Psoas muscle (tissue), 8 donors: ENCODE data around the gene LEMD1. TPM values are rescaled to one million over a fixed set of nuclear protein-coding genes. Genes with fewer than 3 reads are reported as not detected.

Source experiments
- ATAC-seq, 4 donors: fragments of 200-7000 bp; cut with Tn5 transposase; one replicate each; pipeline ENCODE4 v1.9.1; 2020; ENCODE audit warnings: moderate library complexity in 3 of 4, mild to moderate bottlenecking in 2 of 4
- DNase-seq, 2 donors: peaks; one replicate each; pipeline ENCODE4 v3.0.0-alpha.2; 2020
- H3K27ac ChIP-seq: fragments of 200-600 bp; one replicate; pipeline ENCODE4 v1.8.0; 2022
- H3K27me3 ChIP-seq, 3 donors: fragments of 200-600 bp in 1 of 3; one replicate each; pipeline versions ENCODE4 v1.6.1 to v1.8.0; 2013 to 2022; ENCODE audit warnings: low read length in 2 of 3, mild to moderate bottlenecking in 2 of 3, moderate library complexity in 1 of 3; ENCODE audit not compliant: insufficient read depth in 3 of 3
- H3K36me3 ChIP-seq, 2 donors: fragments of 200-600 bp in 1 of 2; one replicate each; pipeline versions ENCODE4 v1.6.1 to v1.8.0; 2013 to 2022; ENCODE audit warnings: low read depth in 1 of 2, mild to moderate bottlenecking in 1 of 2, moderate library complexity in 1 of 2; ENCODE audit not compliant: insufficient read depth in 1 of 2
- H3K4me1 ChIP-seq: fragments of 200-600 bp; one replicate; pipeline ENCODE4 v1.8.0; 2022
- H3K4me3 ChIP-seq: fragments of 200-600 bp; one replicate; pipeline ENCODE4 v1.8.0; 2022; ENCODE audit warnings: mild to moderate bottlenecking
- H3K9me3 ChIP-seq: fragments of 200-600 bp; one replicate; pipeline ENCODE4 v1.8.0; 2022
- WGBS, 3 donors: extraction: QIAGEN DNeasy Blood & Tissue Kit; methylation state at CpG; one replicate each; pipeline versions ENCODE4 v1.1.6 to v1.1.7; 2013; 5-methylcytosine and 5-hydroxymethylcytosine counted together
- intact Hi-C, 2 donors: fragments of 100-400 bp; cut with DNase I; formaldehyde crosslinking; loops; one replicate each; pipeline versions ENCODE4 v1.11.0 to v1.14.2; 2022
- polyA plus RNA-seq, 3 donors: library from polyadenylated mRNA; stranded (reverse); fragments of 200-250 nt; gene quantifications; one replicate each; pipeline ENCODE4 v1.2.3, GENCODE V29; 2013
- total RNA-seq, 4 donors: library from RNA; stranded (reverse); fragmentation: NEBNext Ultra II Directional in 2 of 4; extraction: Animal tissue kit (Norgen Biotek cat#: 25700) in 2 of 4; gene quantifications; one replicate each; pipeline versions ENCODE4 v1.2.1 to v1.2.4, GENCODE V29; 2021 to 2023
- TF ChIP-seq, protein P1 (sequence below): fragments of 200-600 bp; IDR thresholded peaks from one replicate; pipeline ENCODE4 v1.8.0; 2022; ENCODE audit warnings: antibody characterized with exemption
- donor health status: healthy with polysubstance abuse.
- donor health status: DM: no; HTN: no; CAD: no; lungs with moderate emphysema.
- donor health status: Bipolar disorder and iron deficiency.
- donor health status: healthy.
- donor health status: DM: yes; HTN: yes; CAD: no.
- donor health status: DM: no; HTN: no; CAD: no.
- donor health status: DM: no; HTN: no; CAD: no.
- donor health status: DM: yes; HTN: yes; CAD: no.

The LEMD1 gene
- total and polyA plus RNA-seq, 7 donors = not detected

DNA sequence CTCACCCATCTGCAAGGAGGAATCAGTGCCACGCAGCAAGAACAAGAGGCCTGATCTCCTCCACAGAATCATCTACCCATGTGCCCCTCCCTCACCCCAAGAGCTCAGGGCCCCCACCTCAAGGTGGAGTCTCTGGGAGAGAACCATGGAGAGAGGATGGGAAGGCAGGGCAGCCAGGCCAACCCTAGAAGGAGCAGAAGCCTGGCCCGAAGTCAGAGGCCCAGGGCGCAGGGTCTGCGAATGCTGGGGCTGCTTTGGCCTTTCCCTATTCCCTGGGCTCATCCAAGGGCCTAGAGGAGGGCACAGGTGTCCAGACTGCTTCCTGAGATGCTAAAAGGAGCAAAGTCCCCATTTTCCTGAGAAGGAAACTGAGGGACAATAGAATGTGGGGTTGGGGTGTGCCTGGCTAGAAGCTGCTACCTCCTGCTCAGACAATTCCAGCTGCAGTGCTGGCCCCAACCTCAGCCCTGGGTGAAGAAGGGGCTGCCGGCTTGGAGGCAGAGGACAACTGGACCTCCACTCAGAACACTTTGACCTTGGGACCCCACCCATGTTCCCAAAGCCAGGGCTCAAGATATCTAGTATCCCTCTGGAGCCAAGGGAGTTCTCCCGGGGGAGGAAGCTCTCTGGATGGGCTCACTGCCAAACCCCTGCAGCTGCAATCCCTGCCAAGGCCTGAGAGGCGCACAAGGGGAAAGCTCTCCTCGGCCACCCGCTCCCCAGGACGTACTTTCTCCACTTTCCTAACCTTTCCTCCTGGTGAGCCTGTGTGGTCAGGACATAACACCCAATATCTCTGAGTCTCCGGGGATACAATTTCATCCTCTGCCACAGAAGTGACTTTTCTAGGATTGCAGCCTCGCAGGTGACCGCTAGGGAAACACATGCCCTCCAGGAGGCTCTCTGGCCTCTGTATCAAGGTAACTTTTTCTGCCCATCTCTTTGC is 16.6 kb upstream of the LEMD1 start:
- 42 to 63% (median 43%) methylated on average over 13 of the region's 13 CpGs for WGBS, 3 donors
- no peak overlapping the region for H3K4me3 ChIP-seq
- peak; percentile 75 to 88 for DNase-seq
- no peaks in the 10 kb centered on the region for H3K36me3 ChIP-seq
- H3K27ac ChIP-seq = peak overlapping the region; percentile 12
- H3K27me3 ChIP-seq = no peaks in the 10 kb centered on the region
- intact Hi-C loops = loop anchor here in 1 of 2 donors (5.0 kb wide), 1 partner anchor 166 kb away; no protein-coding TSS in a partner anchor
- TF ChIP-seq, protein P1, sequence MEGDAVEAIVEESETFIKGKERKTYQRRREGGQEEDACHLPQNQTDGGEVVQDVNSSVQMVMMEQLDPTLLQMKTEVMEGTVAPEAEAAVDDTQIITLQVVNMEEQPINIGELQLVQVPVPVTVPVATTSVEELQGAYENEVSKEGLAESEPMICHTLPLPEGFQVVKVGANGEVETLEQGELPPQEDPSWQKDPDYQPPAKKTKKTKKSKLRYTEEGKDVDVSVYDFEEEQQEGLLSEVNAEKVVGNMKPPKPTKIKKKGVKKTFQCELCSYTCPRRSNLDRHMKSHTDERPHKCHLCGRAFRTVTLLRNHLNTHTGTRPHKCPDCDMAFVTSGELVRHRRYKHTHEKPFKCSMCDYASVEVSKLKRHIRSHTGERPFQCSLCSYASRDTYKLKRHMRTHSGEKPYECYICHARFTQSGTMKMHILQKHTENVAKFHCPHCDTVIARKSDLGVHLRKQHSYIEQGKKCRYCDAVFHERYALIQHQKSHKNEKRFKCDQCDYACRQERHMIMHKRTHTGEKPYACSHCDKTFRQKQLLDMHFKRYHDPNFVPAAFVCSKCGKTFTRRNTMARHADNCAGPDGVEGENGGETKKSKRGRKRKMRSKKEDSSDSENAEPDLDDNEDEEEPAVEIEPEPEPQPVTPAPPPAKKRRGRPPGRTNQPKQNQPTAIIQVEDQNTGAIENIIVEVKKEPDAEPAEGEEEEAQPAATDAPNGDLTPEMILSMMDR = peak; percentile 68
- no peaks in the 10 kb centered on the region for H3K9me3 ChIP-seq
- ATAC-seq = peak; percentile 69 to 87 (median 78)
- peaks cover 61% of the 10 kb centered on the region for H3K4me1 ChIP-seq

DNA sequence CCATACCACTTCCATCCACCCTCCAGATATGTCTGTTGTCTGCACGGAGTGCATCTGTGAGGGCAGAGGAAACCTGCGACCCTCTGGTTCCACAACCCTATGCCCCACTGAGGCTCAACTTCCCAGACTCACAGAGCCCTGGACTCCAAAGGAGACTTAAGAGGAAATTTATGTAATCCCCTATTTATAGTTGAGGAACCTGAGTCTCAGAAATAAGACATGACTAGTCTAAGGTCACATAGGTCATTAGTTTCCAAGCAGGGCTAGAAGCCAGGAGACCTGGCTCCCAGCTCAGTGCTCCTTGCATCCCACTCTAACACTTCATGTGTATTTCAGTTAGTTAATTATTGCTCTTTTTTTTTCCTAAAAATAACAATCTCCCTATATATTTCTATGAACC is 15.7 kb upstream of the LEMD1 start:
- no peaks in the 10 kb centered on the region for H3K9me3 ChIP-seq
- peak in 3 of 4 donors; percentile 64 to 70 (median 65) for ATAC-seq
- H3K27ac ChIP-seq = peak overlapping the region; percentile 12
- H3K4me3 ChIP-seq = no peak overlapping the region
- TF ChIP-seq, protein P1 = no peak
- no peaks in the 10 kb centered on the region for H3K36me3 ChIP-seq
- peaks cover 52% of the 10 kb centered on the region for H3K4me1 ChIP-seq
- 73 to 83% (median 75%) methylated on average over 2 of the region's 2 CpGs for WGBS, 3 donors
- DNase-seq = no peak
- intact Hi-C loops = loop anchor here in 1 of 2 donors (5.0 kb wide), 1 partner anchor 165 kb away; no protein-coding TSS in a partner anchor
- no peaks in the 10 kb centered on the region for H3K27me3 ChIP-seq

DNA sequence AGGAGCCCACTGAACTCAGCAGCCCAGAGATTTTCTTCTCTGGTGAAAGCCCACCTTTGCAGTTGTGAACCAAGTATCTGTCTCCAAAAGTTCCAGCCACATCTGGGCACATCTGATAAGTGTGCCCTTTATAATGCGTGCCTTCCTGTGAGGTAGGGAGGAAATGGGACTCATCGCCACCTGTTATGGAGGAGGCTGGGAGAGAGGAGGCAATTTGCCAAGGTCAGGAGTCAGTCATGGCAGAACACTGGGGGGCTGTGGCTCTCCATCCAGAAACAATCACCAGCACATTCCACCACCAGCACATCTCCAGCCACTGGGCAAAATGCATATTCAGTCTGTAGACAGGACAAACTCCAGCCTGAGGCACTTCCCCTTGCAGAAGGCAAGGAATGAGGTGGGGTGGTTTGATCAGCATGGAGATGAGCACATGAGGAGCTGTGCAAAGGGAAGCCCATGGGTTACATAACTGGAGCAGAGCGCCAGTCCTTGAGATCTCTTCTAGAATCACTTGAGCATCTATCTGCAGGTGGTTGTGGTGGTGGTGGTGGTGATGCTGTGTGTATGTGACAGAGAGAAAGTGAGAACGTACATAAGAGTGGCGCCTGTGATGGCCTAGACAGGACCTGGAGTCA is 15.0 kb upstream of the LEMD1 start:
- Histone ChIP-seq H3K36me3 (no peaks in the 10 kb centered on the region), H3K9me3 (no peaks in the 10 kb centered on the region), H3K27me3 (no peaks in the 10 kb centered on the region), H3K4me3 (no peak overlapping the region), H3K4me1 (peaks cover 45% of the 10 kb centered on the region), H3K27ac (no peak overlapping the region)
- WGBS, 3 donors = 89 to 95% (median 92%) methylated on average over 5 of the region's 5 CpGs
- ATAC-seq (no peak), DNase-seq (no peak)
- intact Hi-C loops = loop anchor here in 1 of 2 donors (5.0 kb wide), 1 partner anchor 165 kb away; no protein-coding TSS in a partner anchor
- TF ChIP-seq, protein P1 = no peak

DNA sequence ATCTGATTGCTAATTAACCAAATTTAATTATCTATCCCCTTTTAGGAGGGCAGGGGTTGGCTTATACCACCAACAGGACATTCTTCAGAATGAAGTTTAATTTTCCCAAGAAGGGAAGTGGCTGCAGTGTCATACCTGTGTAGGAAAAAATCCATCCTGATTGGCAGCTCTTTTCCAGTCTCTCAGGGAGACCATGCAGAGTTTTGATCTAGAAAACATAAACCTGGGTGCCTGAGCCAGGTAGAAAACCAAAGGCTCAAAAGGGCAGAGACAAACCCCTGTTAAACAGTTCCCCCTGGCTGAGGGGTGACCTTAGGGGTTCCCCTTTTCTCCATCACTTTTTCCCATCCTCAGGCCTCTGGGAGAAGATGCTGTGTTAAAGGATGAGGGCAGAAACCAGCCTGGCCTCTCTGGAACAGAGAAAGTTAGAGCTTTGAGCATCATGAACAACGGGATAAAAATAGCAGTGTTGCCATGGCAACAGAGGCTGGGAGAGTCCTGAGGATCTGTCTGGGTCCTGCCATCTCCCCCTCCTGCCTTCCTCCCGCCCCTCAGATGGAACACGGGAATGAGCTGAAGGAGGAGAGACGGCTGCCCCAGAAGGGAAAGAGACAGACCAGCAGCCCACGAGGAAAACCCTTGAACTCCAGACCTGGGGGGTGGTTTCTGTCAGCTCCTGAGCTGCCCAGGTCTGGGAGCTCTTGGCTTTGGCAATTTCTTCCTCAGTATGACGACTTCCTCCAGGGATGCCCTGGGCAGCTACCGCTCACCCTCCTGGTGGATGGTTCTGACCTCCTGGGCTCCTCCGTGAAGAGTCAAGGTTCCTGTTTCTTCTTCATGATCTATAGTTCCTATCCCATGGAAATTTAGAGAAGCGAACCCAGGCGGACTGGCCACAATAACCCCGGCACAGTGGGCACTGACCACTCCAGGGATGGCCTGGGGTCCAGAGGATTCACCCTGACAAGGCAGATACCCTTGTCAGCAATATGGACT is 14.0 kb upstream of the LEMD1 start:
- Histone ChIP-seq H3K4me1 (peaks cover 37% of the 10 kb centered on the region), H3K4me3 (no peak overlapping the region), H3K27me3 (no peaks in the 10 kb centered on the region), H3K9me3 (no peaks in the 10 kb centered on the region), H3K27ac (no peak overlapping the region), H3K36me3 (no peaks in the 10 kb centered on the region)
- TF ChIP-seq, protein P1 = no peak
- intact Hi-C loops = loop anchor here in 1 of 2 donors (5.0 kb wide), 1 partner anchor 164 kb away; no protein-coding TSS in a partner anchor
- WGBS, 3 donors = 64 to 72% (median 68%) methylated on average over 11 of the region's 11 CpGs
- no peak for ATAC-seq
- DNase-seq = no peak
